PC-3 (cell line): ENCODE results near the gene RNF150. TPM values are rescaled to one million over a fixed set of nuclear protein-coding genes. Genes with fewer than 3 reads are reported as not detected.

Experiments used
- ATAC-seq: fragments of 200-7000 bp; cut with Tn5 transposase; 2 replicates; pipeline ENCODE4 v1.9.1; 2020; ENCODE audit warnings: mild to moderate bottlenecking, moderate library complexity
- BruUV-seq: library from RNA; stranded (reverse); fragments of 400-500 nt; replicated peaks from 2 replicates; lab custom pipeline; 2021; lab: Mats Ljungman, UMichigan
- CTCF ChIA-PET: fragments of 300-600 bp; sonication (Branson Sonifier 250); formaldehyde crosslinking; loops from one replicate; lab custom pipeline; 2022; ENCODE audit warnings: antibody characterized with exemption; lab: Charles Lee
- POLR2A ChIA-PET: fragments of 300-600 bp; sonication (Branson Sonifier 250); formaldehyde crosslinking; loops from one replicate; lab custom pipeline; 2022; ENCODE audit warnings: antibody characterized with exemption; ENCODE audit not compliant: unreplicated experiment; lab: Charles Lee
- DNase-seq: peaks from one replicate; pipeline ENCODE4 v3.0.0-alpha.2; 2015
- H2AFZ ChIP-seq: fragments of 300-600 bp; sonication (generic); 2 replicates; pipeline ENCODE4 v1.6.0; 2016; ENCODE audit warnings: antibody characterized with exemption, low read length
- H3F3A ChIP-seq: fragments of 300-600 bp; sonication (generic); one replicate; pipeline ENCODE4 v1.6.0; 2017; ENCODE audit warnings: antibody characterized with exemption, low read length, control low read depth, mild to moderate bottlenecking; ENCODE audit not compliant: unreplicated experiment
- H3K27ac ChIP-seq: fragments of 300-600 bp; sonication (generic); 2 replicates; pipeline ENCODE4 v1.5.1; 2016; ENCODE audit warnings: mild to moderate bottlenecking, low read length
- H3K27me3 ChIP-seq: fragments of 300-600 bp; sonication (generic); 2 replicates; pipeline ENCODE4 v1.6.1; 2016; ENCODE audit warnings: low read length, mixed read lengths
- H3K36me3 ChIP-seq: fragments of 300-600 bp; sonication (generic); 2 replicates; pipeline ENCODE4 v1.6.1; 2016; ENCODE audit warnings: low read depth, mixed run types, low read length, mixed read lengths
- H3K4me1 ChIP-seq: fragments of 300-600 bp; sonication (generic); 2 replicates; pipeline ENCODE4 v1.5.1; 2016; ENCODE audit warnings: low read length; ENCODE audit not compliant: insufficient read depth
- H3K4me2 ChIP-seq: fragments of 300-600 bp; sonication (generic); 2 replicates; pipeline ENCODE4 v1.6.0; 2016; ENCODE audit warnings: low read length
- H3K4me3 ChIP-seq: fragments of 300-600 bp; sonication (generic); 2 replicates; pipeline ENCODE4 v1.5.1; 2016; ENCODE audit warnings: mild to moderate bottlenecking, low read length, mixed read lengths
- H3K79me2 ChIP-seq: fragments of 300-600 bp; sonication (generic); 2 replicates; pipeline ENCODE4 v1.6.1; 2017; ENCODE audit warnings: low read length, mixed read lengths
- H3K9ac ChIP-seq: fragments of 300-600 bp; sonication (generic); 2 replicates; pipeline ENCODE4 v1.6.0; 2016; ENCODE audit warnings: mild to moderate bottlenecking, low read length
- H3K9me2 ChIP-seq: fragments of 300-600 bp; sonication (generic); replicated peaks from 2 replicates; pipeline ENCODE4 v1.6.1; 2016; ENCODE audit warnings: mixed run types, low read length, mixed read lengths
- H3K9me3 ChIP-seq: fragments of 300-600 bp; sonication (generic); 2 replicates; pipeline ENCODE4 v1.6.1; 2016; ENCODE audit warnings: low read length, mixed read lengths
- H4K20me1 ChIP-seq: fragments of 300-600 bp; sonication (generic); 2 replicates; pipeline ENCODE4 v1.6.1; 2016; ENCODE audit warnings: low read length, mixed read lengths
- EZH2 ChIP-seq: fragments of 300-600 bp; sonication (generic); IDR thresholded peaks from one replicate; pipeline ENCODE4 v1.6.1; 2017; ENCODE audit warnings: antibody characterized with exemption, mild to moderate bottlenecking, low read length; ENCODE audit not compliant: unreplicated experiment
- EZH2phosphoT487 ChIP-seq: fragments of 300-600 bp; sonication (generic); IDR thresholded peaks from 2 replicates; pipeline ENCODE4 v1.6.1; 2018; ENCODE audit warnings: mild to moderate bottlenecking, antibody characterized with exemption, low read length, borderline replicate concordance
- intact Hi-C: fragments of 100-400 bp; cut with micrococcal nuclease; formaldehyde crosslinking; loops from 2 replicates; pipeline ENCODE4 v1.9.0; 2023
- total RNA-seq: library from RNA; depleted of rRNA; stranded (reverse); fragments of >200 nt; gene quantifications from 2 replicates; pipeline ENCODE4 v1.2.3, GENCODE V29; 2014
- TF ChIP-seq, protein P1 (sequence below): fragments of 300-600 bp; sonication (generic); conservative IDR thresholded peaks from 2 replicates; pipeline ENCODE4 v1.5.1; 2017; ENCODE audit warnings: antibody characterized with exemption, low read depth, mild to moderate bottlenecking, low read length

RNF150 gene
- total RNA-seq, 1 experiment from 2014 or later: 0.55 TPM

DNA sequence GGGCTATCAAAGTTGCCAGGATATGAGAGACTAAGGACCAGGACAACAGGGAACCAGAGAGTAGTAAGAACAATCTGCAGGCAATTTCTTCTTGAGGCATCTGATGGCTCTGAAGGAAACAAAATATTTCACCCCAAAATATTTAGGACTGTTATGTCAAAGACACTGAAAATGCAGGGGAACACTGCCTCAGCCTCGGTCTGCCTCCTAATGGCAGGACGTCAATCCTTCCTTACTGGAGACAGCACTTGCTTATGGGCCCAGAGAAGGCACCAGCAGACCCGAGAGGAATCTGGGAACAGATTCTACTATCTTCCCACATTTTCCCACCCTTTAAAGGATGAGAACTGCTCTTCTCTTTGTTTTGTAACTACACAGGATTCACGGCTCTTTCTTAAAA, 23.3 kb downstream of the RNF150 start:
- DNase-seq: no peak
- intact Hi-C loops: no loop called here
- peaks cover 55% of the 10 kb centered on the region for H3K27me3 ChIP-seq
- no peak overlapping the region for H3K4me2 ChIP-seq
- H3K4me3 ChIP-seq: no peak overlapping the region
- H3K4me1 ChIP-seq: no peaks in the 10 kb centered on the region
- TF ChIP-seq EZH2 (no peak), EZH2phosphoT487 (no peak)
- TF ChIP-seq, protein P1, sequence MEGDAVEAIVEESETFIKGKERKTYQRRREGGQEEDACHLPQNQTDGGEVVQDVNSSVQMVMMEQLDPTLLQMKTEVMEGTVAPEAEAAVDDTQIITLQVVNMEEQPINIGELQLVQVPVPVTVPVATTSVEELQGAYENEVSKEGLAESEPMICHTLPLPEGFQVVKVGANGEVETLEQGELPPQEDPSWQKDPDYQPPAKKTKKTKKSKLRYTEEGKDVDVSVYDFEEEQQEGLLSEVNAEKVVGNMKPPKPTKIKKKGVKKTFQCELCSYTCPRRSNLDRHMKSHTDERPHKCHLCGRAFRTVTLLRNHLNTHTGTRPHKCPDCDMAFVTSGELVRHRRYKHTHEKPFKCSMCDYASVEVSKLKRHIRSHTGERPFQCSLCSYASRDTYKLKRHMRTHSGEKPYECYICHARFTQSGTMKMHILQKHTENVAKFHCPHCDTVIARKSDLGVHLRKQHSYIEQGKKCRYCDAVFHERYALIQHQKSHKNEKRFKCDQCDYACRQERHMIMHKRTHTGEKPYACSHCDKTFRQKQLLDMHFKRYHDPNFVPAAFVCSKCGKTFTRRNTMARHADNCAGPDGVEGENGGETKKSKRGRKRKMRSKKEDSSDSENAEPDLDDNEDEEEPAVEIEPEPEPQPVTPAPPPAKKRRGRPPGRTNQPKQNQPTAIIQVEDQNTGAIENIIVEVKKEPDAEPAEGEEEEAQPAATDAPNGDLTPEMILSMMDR: no peak
- H3K9ac ChIP-seq: no peak overlapping the region
- no peaks in the 10 kb centered on the region for H3F3A ChIP-seq
- H2AFZ ChIP-seq: no peak overlapping the region
- no peaks in the 10 kb centered on the region for H3K79me2 ChIP-seq
- no peak overlapping the region for H3K27ac ChIP-seq
- no peaks in the 10 kb centered on the region for H3K36me3 ChIP-seq
- POLR2A ChIA-PET: no interaction called here
- no TSS peak for BruUV-seq
- H3K9me3 ChIP-seq: no peaks in the 10 kb centered on the region
- no peaks in the 10 kb centered on the region for H3K9me2 ChIP-seq
- ATAC-seq: no peak
- CTCF ChIA-PET: no interaction called here
- no peaks in the 10 kb centered on the region for H4K20me1 ChIP-seq

DNA sequence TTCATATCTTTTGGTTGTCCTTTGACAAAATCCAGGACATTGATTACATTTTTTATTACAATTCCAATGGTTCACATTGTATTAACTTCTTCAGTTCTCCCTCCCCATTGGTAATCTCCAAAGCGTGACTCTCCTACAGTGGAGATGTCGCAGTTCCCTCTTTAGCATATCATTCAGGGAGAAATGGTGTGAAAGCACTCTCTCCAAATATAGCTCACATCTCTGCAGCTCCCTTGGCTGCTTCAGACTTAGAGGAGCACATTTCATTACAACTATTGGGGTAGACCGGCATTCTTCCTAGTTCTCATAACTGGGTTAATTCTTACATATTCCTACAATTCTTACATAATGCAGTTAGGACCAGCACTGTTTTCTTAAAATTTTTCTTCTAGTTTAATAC, 25.3 kb downstream of the RNF150 start:
- no peak overlapping the region for H2AFZ ChIP-seq
- no peak overlapping the region for H3K27ac ChIP-seq
- ATAC-seq: no peak
- H3K4me2 ChIP-seq: no peak overlapping the region
- no peaks in the 10 kb centered on the region for H3F3A ChIP-seq
- H3K4me3 ChIP-seq: no peak overlapping the region
- peaks cover 64% of the 10 kb centered on the region for H3K27me3 ChIP-seq
- H3K36me3 ChIP-seq: no peaks in the 10 kb centered on the region
- H4K20me1 ChIP-seq: no peaks in the 10 kb centered on the region
- no peaks in the 10 kb centered on the region for H3K9me3 ChIP-seq
- H3K9me2 ChIP-seq: no peaks in the 10 kb centered on the region
- no peaks in the 10 kb centered on the region for H3K4me1 ChIP-seq
- TF ChIP-seq EZH2phosphoT487: no peak
- no peak for TF ChIP-seq EZH2
- TF ChIP-seq, protein P1: no peak
- POLR2A ChIA-PET: no interaction called here
- CTCF ChIA-PET: no interaction called here
- no peaks in the 10 kb centered on the region for H3K79me2 ChIP-seq
- no peak for DNase-seq
- no TSS peak for BruUV-seq
- intact Hi-C loops: no loop called here
- H3K9ac ChIP-seq: no peak overlapping the region

DNA sequence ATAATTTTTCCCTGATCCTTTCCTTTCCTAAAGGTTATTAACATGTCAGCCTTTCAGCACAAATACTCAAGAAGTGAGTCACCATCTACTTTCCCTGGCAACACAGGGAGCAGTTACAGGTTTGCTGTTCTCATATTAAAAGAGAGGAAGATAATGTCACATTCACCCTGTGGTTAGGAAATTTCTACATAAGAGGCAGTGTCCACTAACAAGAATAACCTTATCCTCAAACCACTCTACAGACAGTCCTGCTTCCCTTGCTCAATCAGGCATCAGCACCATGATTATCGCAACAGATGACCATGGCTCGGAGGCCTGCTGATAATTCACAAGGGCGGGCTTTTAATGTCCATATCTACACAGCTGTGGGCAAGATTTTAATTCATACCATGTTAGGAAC, 30.9 kb downstream of the RNF150 start:
- H2AFZ ChIP-seq: no peak overlapping the region
- ChIA-PET CTCF (no interaction called here), POLR2A (no interaction called here)
- intact Hi-C loops: no loop called here
- H3K27me3 ChIP-seq: peaks cover 22% of the 10 kb centered on the region
- H3K4me2 ChIP-seq: no peak overlapping the region
- H3K9me3 ChIP-seq: no peaks in the 10 kb centered on the region
- no peaks in the 10 kb centered on the region for H4K20me1 ChIP-seq
- TF ChIP-seq, protein P1: no peak
- H3K27ac ChIP-seq: no peak overlapping the region; the same call in 1 of the 2 replicates
- no peaks in the 10 kb centered on the region for H3F3A ChIP-seq
- DNase-seq (peak; percentile 77), ATAC-seq (peak; percentile 92)
- no peaks in the 10 kb centered on the region for H3K79me2 ChIP-seq
- H3K36me3 ChIP-seq: no peaks in the 10 kb centered on the region
- peaks cover 10% of the 10 kb centered on the region for H3K4me1 ChIP-seq
- H3K4me3 ChIP-seq: no peak overlapping the region
- H3K9ac ChIP-seq: no peak overlapping the region
- BruUV-seq: no TSS peak
- H3K9me2 ChIP-seq: no peaks in the 10 kb centered on the region
